NCI-H345 (cell line): ENCODE data around the gene IFNA2.
"Not testable (repeated sequence)": the region's sequence is repeated elsewhere in the genome, so short reads cannot be mapped to it uniquely, and the experiment has no call there.

Experiments
- DNase-seq: peaks from one replicate; lab custom pipeline; 2025; lab: John Stamatoyannopoulos, UW

Gene IFNA2

DNA sequence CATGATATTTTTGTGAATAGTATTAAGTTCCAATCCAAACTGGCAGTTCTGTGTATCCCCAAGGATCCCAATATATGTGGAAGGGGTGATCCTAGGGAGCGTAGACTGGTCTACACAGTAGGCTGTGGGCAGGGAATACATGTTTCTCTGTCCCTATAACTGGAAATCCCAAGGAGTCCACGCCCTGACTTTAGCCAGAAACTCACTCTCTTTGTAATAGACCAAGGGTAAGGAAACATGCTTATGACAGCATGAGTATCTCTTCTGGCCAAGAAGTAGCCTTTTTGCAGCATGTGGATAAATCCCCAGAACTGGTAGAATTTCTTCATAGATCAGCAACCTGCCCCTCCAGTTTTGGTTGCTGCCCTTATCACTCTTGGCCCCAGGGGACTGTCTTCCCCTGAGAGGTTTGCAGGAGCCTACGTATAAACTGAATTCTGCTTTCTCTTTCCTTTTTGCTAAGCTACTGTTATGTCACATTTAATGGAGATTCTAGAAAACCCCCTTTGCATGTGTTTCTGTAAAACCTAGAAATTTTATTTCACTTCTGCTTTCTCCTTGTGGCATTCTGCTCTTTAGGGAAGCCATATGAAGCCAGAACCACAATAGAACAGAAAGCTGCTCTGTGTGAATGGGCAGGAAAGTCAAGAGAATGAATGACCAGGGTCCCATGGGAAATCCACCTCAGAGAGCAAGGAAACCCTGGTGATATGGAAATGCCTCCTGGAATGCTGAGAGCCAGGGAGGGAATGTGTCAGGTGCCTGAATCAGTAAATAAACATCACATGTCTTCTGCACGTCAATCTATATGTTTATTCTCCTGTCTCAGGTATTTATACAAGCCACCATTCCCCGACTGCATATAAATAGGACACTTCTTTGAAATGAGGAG is 3.5 kb downstream of the IFNA2 start:
- peak; percentile 55 for DNase-seq

DNA sequence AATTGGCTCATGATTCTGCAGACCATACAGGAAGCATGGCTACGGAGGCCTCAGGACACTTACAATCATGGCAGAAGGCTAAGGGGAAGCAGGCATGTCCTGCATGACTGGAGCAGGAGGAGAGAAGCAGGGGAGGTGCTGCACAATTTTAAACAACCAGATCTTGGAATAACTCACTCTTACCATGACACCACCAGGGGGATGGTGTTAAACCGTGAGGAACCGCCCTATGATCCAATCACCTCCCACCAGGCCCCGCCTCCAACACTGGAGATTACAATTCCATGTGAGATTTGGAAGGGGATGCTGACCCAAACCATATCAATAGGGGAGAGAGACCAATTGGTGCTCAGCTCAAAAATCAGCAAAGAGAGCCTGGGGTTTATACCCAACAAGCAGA is 13.7 kb downstream of the IFNA2 start:
- DNase-seq = not testable (repeated sequence)

DNA sequence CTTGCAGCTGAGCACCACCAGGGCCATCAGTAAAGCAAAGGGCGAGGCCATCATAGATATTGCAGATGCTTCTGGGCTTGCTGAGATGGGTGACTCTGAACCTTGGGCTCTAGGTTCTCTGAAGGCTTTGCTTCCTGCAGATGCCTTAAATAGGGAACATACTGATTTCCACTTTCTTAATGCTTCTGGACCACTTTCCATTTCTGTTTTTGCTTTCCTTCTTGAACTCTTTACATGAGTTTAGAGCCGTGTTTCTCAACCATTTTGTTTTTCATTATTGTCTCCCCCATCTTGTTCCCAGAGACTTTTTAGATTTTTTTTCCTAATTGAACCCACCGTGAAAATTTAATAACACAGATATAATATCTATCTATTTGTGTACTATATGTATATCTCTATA is 17.2 kb downstream of the IFNA2 start, which contains the start of gene IFNA13:
TSS of gene IFNA13 (minus strand) at position 101 of the 400 bp plus-strand sequence. CDS start at position 54, 47 bp downstream.
- DNase-seq = no peak

DNA sequence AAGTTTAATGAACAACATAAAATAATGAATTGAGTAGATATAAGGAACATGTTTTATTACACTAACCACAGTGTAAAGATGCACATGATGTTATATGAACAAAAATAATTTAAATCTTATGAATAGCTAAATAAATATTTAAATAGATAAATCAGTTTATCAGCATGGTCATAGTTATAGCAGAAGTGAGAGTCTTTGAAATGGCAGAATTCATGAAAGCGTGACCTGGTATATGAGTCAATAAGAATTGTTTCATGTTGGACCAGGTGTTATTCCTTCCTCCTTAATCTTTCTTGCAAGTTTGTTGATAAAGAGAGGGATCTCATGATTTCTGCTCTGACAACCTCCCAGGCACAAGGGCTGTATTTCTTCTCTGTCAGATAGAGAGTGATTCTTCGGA is 18.0 kb downstream of the IFNA2 start:
- DNase-seq = not testable (repeated sequence)

DNA sequence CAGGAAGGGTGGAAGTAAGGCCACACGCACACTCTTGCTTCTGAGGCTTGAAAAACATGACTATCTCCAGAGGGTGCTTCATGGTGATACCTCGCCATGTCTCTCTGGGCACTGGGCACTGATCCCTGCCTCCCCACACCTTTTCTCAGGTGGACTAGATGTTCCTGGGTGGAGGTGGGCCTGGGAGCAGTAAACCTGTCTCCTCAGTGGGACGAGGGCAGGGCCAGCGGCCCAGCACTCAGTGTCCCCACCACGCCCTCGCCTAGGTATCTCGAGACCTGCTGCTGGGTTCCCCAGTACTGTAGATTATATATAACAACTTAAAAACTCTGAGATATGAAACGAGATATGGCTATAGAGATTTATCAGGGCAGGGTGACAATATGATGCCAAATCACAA is 22.9 kb downstream of the IFNA2 start:
- DNase-seq = no peak

DNA sequence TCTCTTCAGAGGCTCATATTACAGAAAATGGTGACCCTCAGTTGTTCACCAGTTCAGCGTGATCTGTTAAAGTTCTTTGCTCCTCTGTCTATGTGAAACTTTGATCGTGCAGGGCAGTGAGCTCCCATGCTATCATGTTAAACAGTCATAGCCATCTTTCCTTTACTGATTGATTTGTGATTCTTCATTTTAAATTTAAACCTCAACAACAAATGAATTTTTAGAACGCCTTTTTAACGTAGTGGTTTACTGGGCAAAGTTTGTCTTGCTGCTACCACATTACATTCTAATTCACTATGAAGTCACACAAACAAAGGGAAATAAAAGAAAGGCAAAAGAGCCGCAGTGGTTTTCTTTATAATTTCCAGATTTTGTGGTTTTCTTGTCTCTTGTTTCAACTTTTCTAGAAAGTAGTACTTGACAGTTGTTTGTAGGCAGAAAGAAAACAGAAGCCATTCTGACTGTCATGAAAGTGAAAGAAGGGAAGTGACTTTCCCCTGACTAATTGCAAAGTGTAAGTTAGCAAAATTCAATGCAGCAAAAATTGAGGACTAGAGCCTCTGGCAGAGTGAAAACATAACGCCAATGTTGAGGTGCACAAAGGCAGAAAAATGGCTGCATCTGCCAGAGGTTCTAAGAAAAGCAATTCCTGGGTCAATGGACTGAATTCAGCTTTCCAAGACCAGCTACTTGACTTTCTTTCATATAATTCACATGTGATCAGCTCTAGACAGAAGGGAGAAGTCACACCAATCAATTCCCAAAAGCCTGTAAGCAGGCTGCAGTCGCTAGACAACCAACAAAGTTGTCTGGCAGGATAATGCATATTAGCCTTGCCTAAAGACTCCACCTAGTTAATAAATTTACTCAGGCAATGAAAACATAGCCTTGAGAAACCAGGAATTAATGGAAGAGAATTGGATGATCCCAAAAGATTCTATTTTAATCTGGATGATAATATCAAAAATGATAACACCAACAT is 27.4 kb downstream of the IFNA2 start:
- no peak for DNase-seq

DNA sequence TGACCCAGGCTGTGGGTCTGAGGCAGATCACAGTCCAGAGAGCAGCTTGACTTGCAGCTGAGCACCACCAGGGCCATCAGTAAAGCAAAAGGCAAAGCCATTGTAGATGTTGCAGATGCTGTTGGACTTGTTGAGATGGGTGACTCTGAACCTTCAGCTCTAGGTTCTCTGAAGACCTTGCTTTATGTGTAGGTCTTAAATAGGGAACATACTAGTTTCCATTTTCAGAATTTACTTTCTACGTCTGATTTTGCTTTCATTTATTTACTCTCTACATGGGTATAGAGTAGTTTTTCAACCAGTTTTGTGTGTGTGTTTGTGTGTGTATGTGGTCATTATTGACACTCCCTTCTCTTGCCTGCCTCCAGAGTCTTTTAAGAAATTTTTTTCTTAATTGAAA is 34.4 kb downstream of the IFNA2 start, which contains the start of gene IFNA6:
TSS of gene IFNA6 (minus strand) at position 101 of the 400 bp plus-strand sequence. CDS start at position 101, 0 bp downstream.
- DNase-seq = no peak

DNA sequence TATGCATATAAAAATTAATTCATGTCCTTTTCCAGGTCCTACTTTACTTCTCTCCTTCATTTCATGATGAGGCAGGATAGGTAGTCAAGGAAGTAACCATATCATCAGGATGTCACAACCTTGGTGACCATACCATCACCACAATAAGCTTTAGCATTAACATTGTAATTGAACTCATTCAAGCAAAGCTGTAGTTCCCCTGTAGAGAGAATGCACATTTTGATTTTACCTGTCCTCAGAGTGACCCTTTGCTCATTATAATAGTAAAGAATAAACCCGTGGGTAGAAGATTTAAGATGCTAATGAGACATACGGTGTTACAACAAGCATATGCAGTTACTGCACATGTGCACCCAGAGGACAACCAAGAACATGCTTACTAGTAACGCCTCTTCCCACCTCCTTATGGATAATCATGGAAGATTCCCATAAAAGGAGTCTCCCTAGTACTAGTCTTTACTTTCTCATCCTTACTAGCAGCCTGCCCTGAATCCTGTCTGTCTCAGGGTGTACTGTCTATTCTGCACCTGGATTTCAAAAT is 36.7 kb downstream of the IFNA2 start:
- DNase-seq = no peak

DNA sequence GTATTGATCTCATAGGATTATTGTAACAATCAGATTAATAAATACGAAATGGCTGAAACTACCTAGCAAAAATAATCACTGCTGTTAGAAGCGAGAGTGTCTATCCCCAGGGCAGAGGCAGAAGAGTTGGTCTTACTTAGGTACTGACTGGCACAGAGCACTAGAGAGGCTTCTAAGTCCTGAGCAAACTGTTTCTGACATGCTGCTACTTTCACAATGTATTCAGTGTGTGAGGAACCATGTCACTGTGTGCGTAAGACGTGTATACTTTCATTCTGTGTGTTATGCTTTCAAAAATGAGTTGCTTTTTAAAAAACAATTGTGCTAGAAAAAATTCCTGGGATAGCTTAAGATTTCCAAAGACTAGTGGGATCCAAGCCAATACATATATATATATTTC is 44.5 kb downstream of the IFNA2 start:
- no peak for DNase-seq

DNA sequence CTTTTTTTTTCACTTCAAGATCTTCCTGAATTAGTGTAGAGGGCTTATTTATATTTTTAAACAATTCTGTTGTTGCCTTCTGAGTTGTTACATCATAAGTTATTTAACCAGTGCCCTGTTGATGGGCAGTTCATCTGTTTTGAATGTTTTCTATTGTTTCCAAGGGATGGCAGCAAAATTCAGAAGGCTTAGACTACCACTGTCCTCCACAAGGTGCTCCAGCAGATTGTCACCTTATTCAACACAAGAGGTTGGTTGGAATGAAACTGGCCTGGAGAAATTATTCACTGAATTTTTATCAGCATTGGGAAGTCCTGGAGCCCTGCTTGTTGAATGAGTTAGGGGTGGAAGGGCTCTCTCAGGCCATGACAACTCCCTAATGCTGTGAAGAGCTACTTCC is 48.7 kb downstream of the IFNA2 start:
- no peak for DNase-seq

DNA sequence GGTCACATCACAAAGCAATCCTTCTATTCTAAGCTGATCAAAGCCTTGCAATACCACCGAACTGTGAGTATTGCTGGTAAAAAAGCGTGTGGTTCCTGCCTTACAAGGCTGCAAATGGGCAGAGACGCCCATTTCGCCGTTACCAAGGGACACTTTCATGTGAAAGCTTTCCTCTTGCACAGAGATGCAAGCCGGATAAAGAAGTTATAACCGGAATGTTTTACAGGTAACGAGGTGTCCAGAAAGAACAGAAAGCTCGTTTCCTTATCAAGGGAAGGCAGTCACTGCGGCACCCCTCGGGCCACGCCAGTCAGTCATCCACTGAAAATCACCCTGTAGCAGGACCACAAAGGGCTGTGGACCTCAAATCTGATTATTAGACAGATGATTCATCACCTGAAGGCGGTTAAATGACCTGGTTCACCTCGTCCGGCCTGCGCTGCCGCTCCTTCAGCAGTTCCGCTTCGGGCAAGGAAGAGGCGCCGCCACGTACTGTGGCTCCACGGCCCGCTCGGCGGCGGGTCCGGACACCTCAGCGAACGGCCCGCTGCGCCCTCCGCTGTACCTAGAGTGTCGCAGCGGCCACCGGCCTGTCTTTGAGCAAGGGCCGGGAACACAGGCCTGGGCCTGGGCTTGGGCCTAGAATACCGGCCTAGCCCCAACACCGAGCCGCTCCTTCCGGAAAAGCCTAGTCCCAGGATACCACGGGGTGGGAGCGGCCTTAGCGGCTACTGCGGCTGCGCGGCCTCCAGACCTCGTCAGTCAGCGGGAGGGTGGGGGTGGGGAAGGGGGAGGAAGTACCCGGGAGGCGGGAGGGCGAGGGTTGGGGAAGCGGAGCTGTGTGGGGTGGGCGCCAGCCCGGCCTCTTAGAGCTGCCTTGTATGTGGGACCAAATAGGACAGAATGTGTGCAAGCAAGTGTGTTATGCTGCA is 50.2 kb downstream of the IFNA2 start, which contains the start of gene KLHL9:
TSS of gene KLHL9 (minus strand) at position 704 of the 932 bp plus-strand sequence. CDS start at position 159, 545 bp downstream.
- peak; percentile 92 for DNase-seq
